Astrocyte (in vitro differentiated cells and primary cell): ENCODE results near the gene RUFY1. TPM values are rescaled to one million over a fixed set of nuclear protein-coding genes. Genes with fewer than 3 reads are reported as not detected.

Source experiments
- DNase-seq: peaks from one replicate; pipeline ENCODE4 v3.0.0-alpha.2; 2010; ENCODE audit warnings: low read depth
- FAIRE-seq: peaks from 2 replicates; lab custom pipeline; 2011; peaks lifted over from hg19 to GRCh38; lab: Jason Lieb, UNC
- H2AFZ ChIP-seq: 2 replicates; pipeline ENCODE4 v1.6.0; 2012; ENCODE audit warnings: low read depth, low read length, inconsistent platforms
- H3K27ac ChIP-seq: 2 replicates; pipeline ENCODE4 v1.5.1; 2011; ENCODE audit warnings: low read depth, low read length, inconsistent platforms
- H3K27me3 ChIP-seq: 2 replicates; pipeline ENCODE4 v1.6.0; 2011; ENCODE audit warnings: low read length, inconsistent platforms; ENCODE audit not compliant: insufficient read depth
- H3K36me3 ChIP-seq: 2 replicates; pipeline ENCODE4 v1.5.1; 2011; ENCODE audit warnings: low read length, inconsistent platforms; ENCODE audit not compliant: insufficient read depth
- H3K4me1 ChIP-seq: 2 replicates; pipeline ENCODE4 v1.5.1; 2011; ENCODE audit warnings: low read length, inconsistent platforms; ENCODE audit not compliant: insufficient read depth
- H3K4me2 ChIP-seq: 2 replicates; pipeline ENCODE4 v1.6.0; 2012; ENCODE audit warnings: low read length, inconsistent platforms
- H3K4me3 ChIP-seq: 2 replicates; pipeline ENCODE4 v1.5.1; 2011; ENCODE audit warnings: low read depth, mild to moderate bottlenecking, low read length, inconsistent platforms; ENCODE audit not compliant: insufficient read depth
- H3K79me2 ChIP-seq: 2 replicates; pipeline ENCODE4 v1.6.0; 2012; ENCODE audit warnings: mild to moderate bottlenecking, low read length, inconsistent platforms; ENCODE audit not compliant: insufficient read depth
- H3K9ac ChIP-seq: 2 replicates; pipeline ENCODE4 v1.6.0; 2012; ENCODE audit warnings: mild to moderate bottlenecking, low read length, inconsistent platforms
- H3K9me3 ChIP-seq: 2 replicates; pipeline ENCODE4 v1.5.1; 2012; ENCODE audit warnings: low read depth, mild to moderate bottlenecking, low read length, inconsistent platforms; ENCODE audit not compliant: insufficient read depth
- H4K20me1 ChIP-seq: 2 replicates; pipeline ENCODE4 v1.6.0; 2012; ENCODE audit warnings: low read length, inconsistent platforms; ENCODE audit not compliant: insufficient read depth
- H3K27ac Mint-ChIP-seq: one replicate; pipeline ENCODE4 v1.8.0; 2021; ENCODE audit warnings: mild to moderate bottlenecking, mixed read lengths; ENCODE audit not compliant: unreplicated experiment
- H3K27me3 Mint-ChIP-seq: one replicate; pipeline ENCODE4 v1.8.0; 2021; ENCODE audit warnings: low read depth, mixed read lengths; ENCODE audit not compliant: unreplicated experiment
- H3K36me3 Mint-ChIP-seq: one replicate; pipeline ENCODE4 v1.8.0; 2021; ENCODE audit warnings: low read depth, mixed read lengths; ENCODE audit not compliant: unreplicated experiment
- H3K4me1 Mint-ChIP-seq: one replicate; pipeline ENCODE4 v1.8.0; 2021; ENCODE audit warnings: low read depth, mixed read lengths; ENCODE audit not compliant: unreplicated experiment
- H3K4me3 Mint-ChIP-seq: one replicate; pipeline ENCODE4 v1.8.0; 2021; ENCODE audit warnings: mild to moderate bottlenecking, moderate library complexity, mixed read lengths; ENCODE audit not compliant: unreplicated experiment
- H3K9me3 Mint-ChIP-seq: one replicate; pipeline ENCODE4 v1.8.0; 2021; ENCODE audit warnings: mild to moderate bottlenecking, mixed read lengths; ENCODE audit not compliant: unreplicated experiment
- CTCF ChIP-seq: IDR thresholded peaks from 2 replicates; pipeline ENCODE4 v1.5.1; 2011; ENCODE audit warnings: low read depth, mild to moderate bottlenecking, inconsistent platforms, low read length, moderate library complexity; ENCODE audit not compliant: insufficient read depth
- EZH2 ChIP-seq: IDR thresholded peaks from 2 replicates; pipeline ENCODE4 v1.6.1; 2012; ENCODE audit warnings: mild to moderate bottlenecking, low read length, inconsistent platforms; ENCODE audit not compliant: insufficient read depth
- total RNA-seq: library from RNA; stranded (reverse); gene quantifications from 2 replicates; pipeline ENCODE4 v1.2.1, GENCODE V29; 2021

RUFY1 gene
- total RNA-seq, 1 donor from 2014 or later = 34.1 TPM

- Mint-ChIP-seq H3K27me3 (no peaks in the 10 kb centered on the region), H3K4me3 (no peak overlapping the region), H3K36me3 (peaks cover 10% of the 10 kb centered on the region), H3K27ac (no peak overlapping the region), H3K4me1 (no peaks in the 10 kb centered on the region), H3K9me3 (no peaks in the 10 kb centered on the region)
- Histone ChIP-seq H3K79me2 (no peaks in the 10 kb centered on the region), H3K4me2 (no peak overlapping the region), H3K36me3 (peaks cover 26% of the 10 kb centered on the region), H3K27ac (no peak overlapping the region), H3K9ac (no peak overlapping the region), H3K4me1 (no peaks in the 10 kb centered on the region), H3K9me3 (no peaks in the 10 kb centered on the region), H3K27me3 (no peaks in the 10 kb centered on the region), H4K20me1 (peaks cover 5% of the 10 kb centered on the region), H3K4me3 (no peak overlapping the region), H2AFZ (no peak overlapping the region)
- no peak for FAIRE-seq
- TF ChIP-seq CTCF = no peak
- no peak for TF ChIP-seq EZH2
- no peak for DNase-seq
Measured at GRCh38 chr5:179568721-179569120, 18.4 kb downstream of the RUFY1 start.

DNA sequence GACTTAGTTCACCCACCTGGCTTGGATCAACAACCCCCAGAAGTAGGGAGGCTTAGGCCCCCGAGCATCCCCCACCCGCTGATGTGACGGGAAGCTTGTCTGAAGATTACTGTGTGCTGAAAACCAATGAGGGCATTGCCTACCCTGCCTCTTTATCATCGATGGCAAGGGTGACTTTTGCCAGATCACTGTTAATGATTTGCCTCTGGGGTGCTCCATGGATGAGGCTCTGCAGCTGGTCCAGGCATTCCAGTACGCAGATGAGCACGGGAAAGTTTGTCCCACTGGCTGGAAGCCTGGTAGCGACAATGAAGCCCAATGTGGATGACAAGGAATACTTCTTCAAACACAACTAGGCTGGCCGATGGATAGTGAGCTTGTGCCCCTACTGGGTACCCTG is 22.0 kb downstream of the RUFY1 start:
- Histone ChIP-seq H3K4me2 (no peak overlapping the region), H3K9ac (no peak overlapping the region), H2AFZ (no peak overlapping the region), H3K4me3 (no peak overlapping the region), H3K27ac (no peak overlapping the region), H3K4me1 (no peaks in the 10 kb centered on the region), H3K36me3 (peaks cover 38% of the 10 kb centered on the region), H3K27me3 (no peaks in the 10 kb centered on the region), H3K79me2 (no peaks in the 10 kb centered on the region), H4K20me1 (peaks cover 5% of the 10 kb centered on the region), H3K9me3 (no peaks in the 10 kb centered on the region)
- H3K4me3 Mint-ChIP-seq = no peak overlapping the region
- DNase-seq (no peak), FAIRE-seq (no peak)
- H3K4me1 Mint-ChIP-seq = no peaks in the 10 kb centered on the region
- TF ChIP-seq CTCF = no peak
- TF ChIP-seq EZH2 = no peak
- no peaks in the 10 kb centered on the region for H3K9me3 Mint-ChIP-seq
- no peak overlapping the region for H3K27ac Mint-ChIP-seq
- peaks cover 11% of the 10 kb centered on the region for H3K36me3 Mint-ChIP-seq
- no peaks in the 10 kb centered on the region for H3K27me3 Mint-ChIP-seq

- no peaks in the 10 kb centered on the region for H3K79me2 ChIP-seq
- H3K9me3 ChIP-seq = no peaks in the 10 kb centered on the region
- no peak overlapping the region for H3K4me3 Mint-ChIP-seq
- H3K36me3 Mint-ChIP-seq = peaks cover 4% of the 10 kb centered on the region
- peaks cover 25% of the 10 kb centered on the region for H3K36me3 ChIP-seq
- FAIRE-seq (no peak), DNase-seq (no peak)
- H3K4me1 Mint-ChIP-seq = no peaks in the 10 kb centered on the region
- H3K27me3 ChIP-seq = no peaks in the 10 kb centered on the region
- no peaks in the 10 kb centered on the region for H3K9me3 Mint-ChIP-seq
- no peak overlapping the region for H3K27ac Mint-ChIP-seq
- no peaks in the 10 kb centered on the region for H4K20me1 ChIP-seq
- H2AFZ ChIP-seq = no peak overlapping the region
- H3K4me2 ChIP-seq = no peak overlapping the region
- H3K27me3 Mint-ChIP-seq = no peaks in the 10 kb centered on the region
- no peak for TF ChIP-seq CTCF
- TF ChIP-seq EZH2 = no peak
- no peaks in the 10 kb centered on the region for H3K4me1 ChIP-seq
- H3K9ac ChIP-seq = no peak overlapping the region
- H3K4me3 ChIP-seq = no peak overlapping the region
- no peak overlapping the region for H3K27ac ChIP-seq
Measured at GRCh38 chr5:179577286-179577960, 27.1 kb downstream of the RUFY1 start.
